HepG2 (cell line): ENCODE results near the gene COLQ. TPM values are rescaled to one million over a fixed set of nuclear protein-coding genes. Genes with fewer than 3 reads are reported as not detected.
A peak's percentile ranks its signal among the peaks of the same experiment; 100 is the strongest.

ENCODE experiments used
- BHLHE40 ChIP-seq: IDR thresholded peaks from 2 replicates; pipeline ENCODE4 v1.6.1; 2011; ENCODE audit warnings: low read length, improper control_type of control experiment
- CHD4 ChIP-seq: fragments of 200-600 bp; sonication (generic); IDR thresholded peaks from 2 replicates; pipeline ENCODE4 v1.7.0; 2017; ENCODE audit warnings: mild to moderate bottlenecking, low read length, borderline replicate concordance
- GZF1 ChIP-seq: sonication (generic); formaldehyde crosslinking; IDR thresholded peaks from 2 replicates; pipeline ENCODE4 v1.5.1; 2020; ENCODE audit warnings: mild to moderate bottlenecking, missing genetic modification reagents
- KLF13 ChIP-seq: sonication (generic); formaldehyde crosslinking; IDR thresholded peaks from 2 replicates; pipeline ENCODE4 v1.4.0; 2020; ENCODE audit warnings: mild to moderate bottlenecking, missing genetic modification reagents
- KLF16 ChIP-seq, 2 experiments: sonication (generic) in 1 of 2; formaldehyde crosslinking in 1 of 2; IDR thresholded peaks; 2 replicates each; pipeline versions ENCODE4 v1.6.1 to v1.8.0; 2016 to 2023; ENCODE audit warnings: missing genetic modification reagents in 2 of 2, missing compliant biosample characterization in 1 of 2
- MBNL3 ChIP-seq: fragments of 250-450 bp; sonication (Bioruptor Pico); conservative IDR thresholded peaks from 2 replicates; pipeline ENCODE4 v1.8.0; 2022; ENCODE audit warnings: mild to moderate bottlenecking, inconsistent platforms
- NAIF1 ChIP-seq: sonication (generic); formaldehyde crosslinking; IDR thresholded peaks from 2 replicates; pipeline ENCODE4 v1.5.0; 2020; ENCODE audit warnings: mild to moderate bottlenecking, missing genetic modification reagents, borderline replicate concordance
- NCOR1 ChIP-seq: fragments of 200-600 bp; sonication (generic); IDR thresholded peaks from 2 replicates; pipeline ENCODE4 v1.7.0; 2017; ENCODE audit warnings: antibody characterized with exemption, low read length, borderline replicate concordance
- NFIB ChIP-seq: sonication (generic); formaldehyde crosslinking; IDR thresholded peaks from 2 replicates; pipeline ENCODE4 v1.9.0; 2021; ENCODE audit warnings: missing genetic modification reagents, mild to moderate bottlenecking, borderline replicate concordance
- POLR2AphosphoS5 ChIP-seq: IDR thresholded peaks from 2 replicates; pipeline ENCODE4 v1.6.1; 2012; ENCODE audit warnings: low read depth, low read length
- RBM22 ChIP-seq: fragments of 200-400 bp; formaldehyde crosslinking; optimal IDR thresholded peaks from 2 replicates; pipeline ENCODE3; 2017; ENCODE audit warnings: mild to moderate bottlenecking, low read length, moderate library complexity
- REPIN1 ChIP-seq: sonication (generic); formaldehyde crosslinking; IDR thresholded peaks from 2 replicates; pipeline ENCODE4 v1.8.0; 2022; ENCODE audit warnings: missing genetic modification reagents, low read depth, mild to moderate bottlenecking, borderline replicate concordance
- SKI ChIP-seq: fragments of 450-650 bp; IDR thresholded peaks from one replicate; pipeline ENCODE4 v1.6.1; 2018; ENCODE audit warnings: mild to moderate bottlenecking; ENCODE audit not compliant: partially characterized antibody
- THAP11 ChIP-seq: IDR thresholded peaks from 2 replicates; pipeline ENCODE4 v1.6.1; 2016; ENCODE audit warnings: missing biosample characterization, missing genetic modification reagents
- XRCC5 ChIP-seq: fragments of 200-400 bp; formaldehyde crosslinking; optimal IDR thresholded peaks from 2 replicates; pipeline ENCODE3; 2017; ENCODE audit warnings: mild to moderate bottlenecking, low read length
- ZFP41 ChIP-seq: sonication (generic); formaldehyde crosslinking; IDR thresholded peaks from 2 replicates; pipeline ENCODE4 v1.4.0; 2020; ENCODE audit warnings: mild to moderate bottlenecking, missing genetic modification reagents, borderline replicate concordance
- ZFY ChIP-seq: sonication (generic); formaldehyde crosslinking; IDR thresholded peaks from 2 replicates; pipeline ENCODE4 v1.4.0; 2020; ENCODE audit warnings: missing genetic modification reagents
- ZKSCAN5 ChIP-seq: sonication (generic); formaldehyde crosslinking; IDR thresholded peaks from 2 replicates; pipeline ENCODE4 v1.5.1; 2020; ENCODE audit warnings: mild to moderate bottlenecking, missing genetic modification reagents
- ZMYM2 ChIP-seq: sonication (generic); formaldehyde crosslinking; IDR thresholded peaks from 2 replicates; pipeline ENCODE4 v1.8.0; 2022; ENCODE audit warnings: mild to moderate bottlenecking, missing genetic modification reagents
- ZNF12 ChIP-seq: sonication (generic); formaldehyde crosslinking; IDR thresholded peaks from 2 replicates; pipeline ENCODE4 v1.5.0; 2020; ENCODE audit warnings: missing genetic modification reagents
- ZNF235 ChIP-seq: sonication (generic); formaldehyde crosslinking; IDR thresholded peaks from 2 replicates; pipeline ENCODE4 v1.8.1; 2023; ENCODE audit warnings: mild to moderate bottlenecking, missing genetic modification reagents, borderline replicate concordance
- ZNF383 ChIP-seq: sonication (generic); formaldehyde crosslinking; IDR thresholded peaks from 2 replicates; pipeline ENCODE4 v1.4.0; 2020; ENCODE audit warnings: missing genetic modification reagents, mild to moderate bottlenecking, borderline replicate concordance
- ZNF547 ChIP-seq: sonication (generic); formaldehyde crosslinking; IDR thresholded peaks from 2 replicates; pipeline ENCODE4 v1.5.1; 2020; ENCODE audit warnings: mild to moderate bottlenecking, missing genetic modification reagents
- ZSCAN25 ChIP-seq: sonication (generic); formaldehyde crosslinking; IDR thresholded peaks from 2 replicates; pipeline ENCODE4 v1.8.0; 2022; ENCODE audit warnings: mild to moderate bottlenecking, missing genetic modification reagents
- polyA plus RNA-seq, 8 experiments: library from polyadenylated mRNA; depleted of rRNA in 3 of 8; stranded (reverse) in 7 of 8; unstranded in 1 of 8; fragments of >200 nt; fragmentation: Illumina TruSeq in 4 of 8; extraction: Trizol in 4 of 8; gene quantifications; 2 replicates each; pipeline versions ENCODE4 v1.2.1 to v1.2.3, GENCODE V29; 2011 to 2016; ENCODE audit warnings: low read depth in 4 of 8, missing spikeins in 1 of 8, mixed read lengths in 1 of 8; ENCODE audit not compliant: insufficient read depth in 1 of 8
- total RNA-seq, 5 experiments: library from RNA; depleted of rRNA; stranded (reverse); fragments of >200 nt; fragmentation: Illumina TruSeq; extraction: Trizol; gene quantifications; 2 replicates each; pipeline ENCODE4 v1.2.3, GENCODE V29; 2016; ENCODE audit warnings: low read depth in 1 of 5
- TF ChIP-seq, protein P1 (sequence below): sonication (generic); formaldehyde crosslinking; conservative IDR thresholded peaks from 2 replicates; pipeline ENCODE4 v1.8.1; 2023; ENCODE audit warnings: missing genetic modification reagents
- TF ChIP-seq, protein P2 (sequence below): sonication (generic); formaldehyde crosslinking; IDR thresholded peaks from 2 replicates; pipeline ENCODE4 v1.4.0; 2020; ENCODE audit warnings: missing genetic modification reagents, mild to moderate bottlenecking, borderline replicate concordance
- TF ChIP-seq, protein P3 (sequence below): IDR thresholded peaks from 2 replicates; pipeline ENCODE4 v1.6.1; 2016; ENCODE audit warnings: missing compliant biosample characterization, missing genetic modification reagents, borderline replicate concordance
- TF ChIP-seq, protein P4 (sequence below): sonication (generic); IDR thresholded peaks from 2 replicates; pipeline ENCODE4 v1.6.1; 2016; ENCODE audit warnings: low read depth, borderline replicate concordance

COLQ gene
- total and polyA plus RNA-seq, 2 of the 13 experiments (the other 11 are each of a cell fraction or from before 2014, with no cell fraction given) = 0.31 to 0.46 TPM

DNA sequence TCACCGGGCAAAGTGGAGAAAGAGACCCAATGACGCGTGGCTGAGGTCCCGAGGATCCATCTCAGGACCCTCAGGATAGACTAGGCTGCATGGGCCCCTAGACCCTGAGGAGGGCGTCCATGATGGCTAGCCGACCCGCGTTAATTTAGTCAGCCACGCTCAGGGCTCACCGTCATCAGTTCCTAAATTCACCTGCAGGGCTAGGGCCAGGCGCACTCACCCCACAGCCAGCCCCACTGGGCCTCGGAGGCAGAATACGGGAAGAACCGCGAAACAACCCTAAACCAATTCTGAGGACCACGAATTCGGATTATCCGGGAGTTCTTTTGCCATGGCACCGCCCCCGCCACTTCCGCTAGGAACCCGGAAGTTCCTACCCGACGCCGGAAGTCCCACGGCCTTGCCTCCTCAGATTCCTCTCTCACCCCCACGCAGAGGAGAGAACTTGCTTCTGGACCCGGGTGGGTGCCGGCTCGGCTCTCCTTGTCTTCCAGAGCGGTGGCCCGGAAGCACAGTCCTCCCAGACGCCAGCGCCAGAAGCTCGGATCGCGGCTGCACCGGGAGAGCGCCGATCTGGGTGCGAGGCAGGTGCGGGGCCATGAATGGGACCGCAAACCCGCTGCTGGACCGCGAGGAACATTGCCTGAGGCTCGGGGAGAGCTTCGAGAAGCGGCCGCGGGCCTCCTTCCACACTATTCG, 94.2 kb downstream of the COLQ start, which contains the start of the genes EAF1 and METTL6 (continued):
- TF ChIP-seq, protein P1, sequence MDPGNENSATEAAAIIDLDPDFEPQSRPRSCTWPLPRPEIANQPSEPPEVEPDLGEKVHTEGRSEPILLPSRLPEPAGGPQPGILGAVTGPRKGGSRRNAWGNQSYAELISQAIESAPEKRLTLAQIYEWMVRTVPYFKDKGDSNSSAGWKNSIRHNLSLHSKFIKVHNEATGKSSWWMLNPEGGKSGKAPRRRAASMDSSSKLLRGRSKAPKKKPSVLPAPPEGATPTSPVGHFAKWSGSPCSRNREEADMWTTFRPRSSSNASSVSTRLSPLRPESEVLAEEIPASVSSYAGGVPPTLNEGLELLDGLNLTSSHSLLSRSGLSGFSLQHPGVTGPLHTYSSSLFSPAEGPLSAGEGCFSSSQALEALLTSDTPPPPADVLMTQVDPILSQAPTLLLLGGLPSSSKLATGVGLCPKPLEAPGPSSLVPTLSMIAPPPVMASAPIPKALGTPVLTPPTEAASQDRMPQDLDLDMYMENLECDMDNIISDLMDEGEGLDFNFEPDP (CRISPR knock-in tag) = 0 out of 2 replicates have a peak, but pooled peaks have one; percentile 52
- no peak for TF ChIP-seq ZSCAN25
- TF ChIP-seq KLF13 (CRISPR knock-in tag) = no peak
- TF ChIP-seq BHLHE40 = no peak
- TF ChIP-seq ZFY (CRISPR knock-in tag) = peak; percentile 80
- no peak for TF ChIP-seq SKI
- no peak for TF ChIP-seq CHD4
- TF ChIP-seq XRCC5 = no peak
- TF ChIP-seq, protein P2, sequence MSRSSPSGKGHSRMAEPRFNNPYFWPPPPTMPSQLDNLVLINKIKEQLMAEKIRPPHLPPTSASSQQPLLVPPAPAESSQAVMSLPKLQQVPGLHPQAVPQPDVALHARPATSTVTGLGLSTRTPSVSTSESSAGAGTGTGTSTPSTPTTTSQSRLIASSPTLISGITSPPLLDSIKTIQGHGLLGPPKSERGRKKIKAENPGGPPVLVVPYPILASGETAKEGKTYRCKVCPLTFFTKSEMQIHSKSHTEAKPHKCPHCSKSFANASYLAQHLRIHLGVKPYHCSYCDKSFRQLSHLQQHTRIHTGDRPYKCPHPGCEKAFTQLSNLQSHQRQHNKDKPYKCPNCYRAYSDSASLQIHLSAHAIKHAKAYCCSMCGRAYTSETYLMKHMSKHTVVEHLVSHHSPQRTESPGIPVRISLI (CRISPR knock-in tag) = no peak
- TF ChIP-seq REPIN1 = peak; percentile 48; the same call in 1 of the 2 replicates
- TF ChIP-seq, protein P3, sequence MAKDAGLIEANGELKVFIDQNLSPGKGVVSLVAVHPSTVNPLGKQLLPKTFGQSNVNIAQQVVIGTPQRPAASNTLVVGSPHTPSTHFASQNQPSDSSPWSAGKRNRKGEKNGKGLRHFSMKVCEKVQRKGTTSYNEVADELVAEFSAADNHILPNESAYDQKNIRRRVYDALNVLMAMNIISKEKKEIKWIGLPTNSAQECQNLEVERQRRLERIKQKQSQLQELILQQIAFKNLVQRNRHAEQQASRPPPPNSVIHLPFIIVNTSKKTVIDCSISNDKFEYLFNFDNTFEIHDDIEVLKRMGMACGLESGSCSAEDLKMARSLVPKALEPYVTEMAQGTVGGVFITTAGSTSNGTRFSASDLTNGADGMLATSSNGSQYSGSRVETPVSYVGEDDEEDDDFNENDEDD = no peak
- no peak for TF ChIP-seq RBM22
- TF ChIP-seq MBNL3 (CRISPR knock-in tag) = no peak
- TF ChIP-seq THAP11 (CRISPR knock-in tag) = peak; percentile 86
- TF ChIP-seq KLF16 (CRISPR knock-in tag; IDR thresholded peaks at IDR 0.05) = peak in 1 of 2 experiments; percentile 44; a peak in 1 of 4 replicates
- no peak for TF ChIP-seq ZNF383 (CRISPR knock-in tag)
- TF ChIP-seq NAIF1 (CRISPR knock-in tag) = no peak
- TF ChIP-seq GZF1 = no peak
- peak; percentile 44; the same call in 1 of the 2 replicates for TF ChIP-seq ZNF547 (CRISPR knock-in tag)
- TF ChIP-seq, protein P4, sequence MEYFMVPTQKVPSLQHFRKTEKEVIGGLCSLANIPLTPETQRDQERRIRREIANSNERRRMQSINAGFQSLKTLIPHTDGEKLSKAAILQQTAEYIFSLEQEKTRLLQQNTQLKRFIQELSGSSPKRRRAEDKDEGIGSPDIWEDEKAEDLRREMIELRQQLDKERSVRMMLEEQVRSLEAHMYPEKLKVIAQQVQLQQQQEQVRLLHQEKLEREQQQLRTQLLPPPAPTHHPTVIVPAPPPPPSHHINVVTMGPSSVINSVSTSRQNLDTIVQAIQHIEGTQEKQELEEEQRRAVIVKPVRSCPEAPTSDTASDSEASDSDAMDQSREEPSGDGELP = no peak
- no peak for TF ChIP-seq NFIB
- TF ChIP-seq ZFP41 (CRISPR knock-in tag) = no peak
- TF ChIP-seq ZNF12 = no peak
- no peak for TF ChIP-seq ZNF235 (CRISPR knock-in tag)
- 0 out of 2 replicates have a peak, but pooled peaks have one; percentile 5 for TF ChIP-seq ZMYM2
- TF ChIP-seq POLR2AphosphoS5 = peak; percentile 81
- TF ChIP-seq NCOR1 = no peak
- TF ChIP-seq ZKSCAN5 (CRISPR knock-in tag) = no peak; the same call in 1 of the 2 replicates
